ENCODE data around the gene EHD4.

The EHD4 gene

GRCh38 chr15:41866263-41866703 is 106.1 kb downstream of the EHD4 start:
- in situ Hi-C loops (cut with MboI; ENCODE audit: low sequenced_read_pairs), result no loop called here

GRCh38 chr15:41865490-41866055 is 106.8 kb downstream of the EHD4 start:
- in situ Hi-C loops (cut with MboI; ENCODE audit: low sequenced_read_pairs), result no loop called here

- in situ Hi-C loops (cut with MboI; ENCODE audit: low sequenced_read_pairs), result no loop called here
Measured at GRCh38 chr15:41862515-41863116, 109.7 kb downstream of the EHD4 start.

GRCh38 chr15:41861736-41862356 is 110.5 kb downstream of the EHD4 start:
- in situ Hi-C loops (cut with MboI; ENCODE audit: low sequenced_read_pairs), result no loop called here

- in situ Hi-C loops (cut with MboI; ENCODE audit: low sequenced_read_pairs), result no loop called here
Measured at GRCh38 chr15:41860049-41860828, 112.1 kb downstream of the EHD4 start.

GRCh38 chr15:41858756-41859155 is 113.6 kb downstream of the EHD4 start:
- in situ Hi-C loops (cut with MboI; ENCODE audit: low sequenced_read_pairs), result no loop called here

- in situ Hi-C loops (cut with MboI; ENCODE audit: low sequenced_read_pairs), result no loop called here
Measured at GRCh38 chr15:41857316-41857715, 115.0 kb downstream of the EHD4 start.

GRCh38 chr15:41856716-41857115 is 115.6 kb downstream of the EHD4 start:
- in situ Hi-C loops (cut with MboI; ENCODE audit: low sequenced_read_pairs), result no loop called here

- in situ Hi-C loops (cut with MboI; ENCODE audit: low sequenced_read_pairs), result no loop called here
Measured at GRCh38 chr15:41856262-41856661, 116.1 kb downstream of the EHD4 start.

- in situ Hi-C loops (cut with MboI; ENCODE audit: low sequenced_read_pairs), result no loop called here
Measured at GRCh38 chr15:41855261-41855961, 116.9 kb downstream of the EHD4 start.

- in situ Hi-C loops (cut with MboI; ENCODE audit: low sequenced_read_pairs), result no loop called here
Measured at GRCh38 chr15:41854443-41854842, 117.9 kb downstream of the EHD4 start.

GRCh38 chr15:41853831-41854230 is 118.5 kb downstream of the EHD4 start:
- in situ Hi-C loops (cut with MboI; ENCODE audit: low sequenced_read_pairs), result no loop called here

- in situ Hi-C loops (cut with MboI; ENCODE audit: low sequenced_read_pairs), result no loop called here
Measured at GRCh38 chr15:41852736-41853590, 119.4 kb downstream of the EHD4 start.

GRCh38 chr15:41851755-41852370 is 120.5 kb downstream of the EHD4 start:
- in situ Hi-C loops (cut with MboI; ENCODE audit: low sequenced_read_pairs), result no loop called here

GRCh38 chr15:41851167-41851523 is 121.2 kb downstream of the EHD4 start:
- in situ Hi-C loops (cut with MboI; ENCODE audit: low sequenced_read_pairs), result no loop called here

GRCh38 chr15:41850482-41851166 is 121.7 kb downstream of the EHD4 start:
- in situ Hi-C loops (cut with MboI; ENCODE audit: low sequenced_read_pairs), result no loop called here

GRCh38 chr15:41849861-41850260 is 122.5 kb downstream of the EHD4 start:
- in situ Hi-C loops (cut with MboI; ENCODE audit: low sequenced_read_pairs), result no loop called here

- in situ Hi-C loops (cut with MboI; ENCODE audit: low sequenced_read_pairs), result no loop called here
Measured at GRCh38 chr15:41849204-41849603, 123.2 kb downstream of the EHD4 start.

GRCh38 chr15:41848631-41849030 is 123.7 kb downstream of the EHD4 start:
- in situ Hi-C loops (cut with MboI; ENCODE audit: low sequenced_read_pairs), result no loop called here

Data from HL-60/S4 treated with retinoic acid at 250 ng/mL for 4 days and 3 days (cell line).